Thyroid gland (tissue), 4 donors: Measurements from ENCODE around the gene SOCS7.

Experiments
- CTCF ChIP-seq, 6 experiments: fragments of 200-600 bp in 3 of 6; fragments of 450-650 bp in 3 of 6; sonication (generic) in 3 of 6; IDR thresholded peaks; one replicate each; pipeline ENCODE4 v1.5.1; 2016 to 2019; ENCODE audit warnings: antibody characterized with exemption in 6 of 6, mild to moderate bottlenecking in 2 of 6, inconsistent platforms in 1 of 6, moderate library complexity in 1 of 6
- POLR2A ChIP-seq, 2 donors: fragments of 450-650 bp; IDR thresholded peaks; one replicate each; pipeline ENCODE4 v1.6.1; 2017; ENCODE audit warnings: antibody characterized with exemption in 2 of 2, mild to moderate bottlenecking in 2 of 2, moderate library complexity in 1 of 2

GRCh38 chr17:38317081-38317480 lies 34.6 kb upstream of the SOCS7 start:
- TF ChIP-seq CTCF (IDR thresholded peaks at IDR 0.05) (no peak), POLR2A (IDR thresholded peaks at IDR 0.05) (no peak)
